GM23338 (cell line): ENCODE results near the gene CDKN2A. TPM values are rescaled to one million over a fixed set of nuclear protein-coding genes. Genes with fewer than 3 reads are reported as not detected.

ENCODE experiments used
- ATAC-seq: fragments of 200-7000 bp; cut with Tn5 transposase; 3 replicates; pipeline ENCODE4 v1.9.1; 2020
- DNase-seq: peaks from one replicate; pipeline ENCODE4 v3.0.0-alpha.2; 2015; ENCODE audit warnings: low spot score
- H2AFZ ChIP-seq: fragments of 200-600 bp; sonication (generic); 2 replicates; pipeline ENCODE4 v1.8.0; 2016; ENCODE audit warnings: antibody characterized with exemption, mild to moderate bottlenecking, moderate library complexity
- H3F3A ChIP-seq: fragments of 200-600 bp; sonication (generic); replicated peaks from 2 replicates; pipeline ENCODE4 v1.8.0; 2017; ENCODE audit warnings: antibody characterized with exemption, mixed run types, low read depth
- H3K27ac ChIP-seq: fragments of 200-600 bp; sonication (generic); 2 replicates; pipeline ENCODE4 v1.6.1; 2016; ENCODE audit warnings: low read depth
- H3K27me3 ChIP-seq: fragments of 200-600 bp; sonication (generic); 2 replicates; pipeline ENCODE4 v1.8.0; 2016; ENCODE audit warnings: mild to moderate bottlenecking, mixed run types, moderate library complexity; ENCODE audit not compliant: insufficient read depth
- H3K36me3 ChIP-seq: fragments of 200-600 bp; sonication (generic); 2 replicates; pipeline ENCODE4 v1.8.0; 2016; ENCODE audit warnings: mild to moderate bottlenecking; ENCODE audit not compliant: insufficient read depth
- H3K4me1 ChIP-seq: fragments of 200-600 bp; sonication (generic); 2 replicates; pipeline ENCODE4 v1.8.0; 2016; ENCODE audit warnings: mild to moderate bottlenecking, moderate library complexity; ENCODE audit not compliant: insufficient read depth
- H3K4me2 ChIP-seq: fragments of 200-600 bp; sonication (generic); 2 replicates; pipeline ENCODE4 v1.7.1; 2017; ENCODE audit warnings: mixed run types
- H3K4me3 ChIP-seq: fragments of 200-600 bp; sonication (generic); 2 replicates; pipeline ENCODE4 v1.6.1; 2016; ENCODE audit warnings: mixed run types
- H3K79me2 ChIP-seq: fragments of 200-600 bp; sonication (generic); replicated peaks from 2 replicates; pipeline ENCODE4 v1.8.0; 2017; ENCODE audit warnings: mild to moderate bottlenecking; ENCODE audit not compliant: insufficient read depth
- H3K9me2 ChIP-seq: fragments of 200-600 bp; sonication (generic); 2 replicates; pipeline ENCODE4 v1.8.0; 2017; ENCODE audit not compliant: insufficient read depth
- H4K20me1 ChIP-seq: fragments of 200-600 bp; sonication (generic); replicated peaks from 2 replicates; pipeline ENCODE4 v1.8.0; 2017; ENCODE audit warnings: mild to moderate bottlenecking; ENCODE audit not compliant: insufficient read depth
- H3K27ac Mint-ChIP-seq: 2 replicates; pipeline ENCODE4 v1.8.0; 2020; ENCODE audit warnings: inconsistent platforms, mild to moderate bottlenecking, moderate library complexity, mixed read lengths
- H3K27me3 Mint-ChIP-seq: 3 replicates; pipeline ENCODE4 v1.8.0; 2022; ENCODE audit warnings: low read depth, mild to moderate bottlenecking, moderate library complexity, mixed read lengths, inconsistent platforms; ENCODE audit not compliant: insufficient read depth, poor library complexity
- H3K36me3 Mint-ChIP-seq: 3 replicates; pipeline ENCODE4 v1.8.0; 2021; ENCODE audit warnings: low read depth, mild to moderate bottlenecking, inconsistent platforms, moderate library complexity, mixed read lengths
- H3K4me1 Mint-ChIP-seq: 3 replicates; pipeline ENCODE4 v1.8.0; 2020; ENCODE audit warnings: mild to moderate bottlenecking, inconsistent platforms, mixed read lengths
- H3K4me3 Mint-ChIP-seq: 3 replicates; pipeline ENCODE4 v1.8.0; 2021; ENCODE audit warnings: moderate library complexity, mild to moderate bottlenecking, inconsistent platforms, mixed read lengths
- H3K9me3 Mint-ChIP-seq: 3 replicates; pipeline ENCODE4 v1.8.0; 2020; ENCODE audit warnings: moderate library complexity, mild to moderate bottlenecking, inconsistent platforms, mixed read lengths
- CREB1 ChIP-seq: fragments of 250-450 bp; sonication (Bioruptor Pico); IDR thresholded peaks from 2 replicates; pipeline ENCODE4 v1.5.0; 2020; ENCODE audit warnings: low read depth, mild to moderate bottlenecking, moderate library complexity
- EZH2 ChIP-seq: fragments of 200-600 bp; sonication (generic); IDR thresholded peaks from one replicate; pipeline ENCODE4 v1.8.0; 2017; ENCODE audit warnings: antibody characterized with exemption, mild to moderate bottlenecking, low read depth; ENCODE audit not compliant: unreplicated experiment
- NANOG ChIP-seq: IDR thresholded peaks from 2 replicates; pipeline ENCODE4 v1.6.1; 2016; ENCODE audit warnings: antibody characterized with exemption, borderline replicate concordance
- POLR2AphosphoS5 ChIP-seq: IDR thresholded peaks from 2 replicates; pipeline ENCODE4 v1.6.1; 2016; ENCODE audit warnings: antibody characterized with exemption, low read depth
- STAT1 ChIP-seq: IDR thresholded peaks from one replicate; pipeline ENCODE4 v1.6.1; 2016; ENCODE audit warnings: antibody characterized with exemption; ENCODE audit not compliant: unreplicated experiment
- ZNF114 ChIP-seq: fragments of 250-450 bp; sonication (Bioruptor Pico); IDR thresholded peaks from 2 replicates; pipeline ENCODE4 v1.5.0; 2020; ENCODE audit warnings: mild to moderate bottlenecking, moderate library complexity
- ZNF331 ChIP-seq: fragments of 250-450 bp; sonication (Bioruptor Pico); IDR thresholded peaks from 2 replicates; pipeline ENCODE4 v1.5.0; 2020; ENCODE audit warnings: low read depth, mild to moderate bottlenecking, moderate library complexity
- polyA plus RNA-seq: library from polyadenylated mRNA; unstranded; fragments of >200 nt; fragmentation: Nextera tagmentation; extraction: Ambion mirVana; gene quantifications from 2 replicates; pipeline ENCODE4 v1.2.1, GENCODE V29; 2016
- total RNA-seq: library from RNA; depleted of rRNA; stranded (reverse); fragments of >200 nt; shearing (Covaris generic); gene quantifications from 2 replicates; pipeline ENCODE4 v1.2.3, GENCODE V29; 2014
- TF ChIP-seq, protein P1 (sequence below): IDR thresholded peaks from 2 replicates; pipeline ENCODE4 v1.6.1; 2016; ENCODE audit warnings: antibody characterized with exemption
- TF ChIP-seq, protein P2 (sequence below): IDR thresholded peaks from one replicate; pipeline ENCODE4 v1.6.1; 2018; ENCODE audit warnings: antibody characterized with exemption; ENCODE audit not compliant: unreplicated experiment
- TF ChIP-seq, protein P3 (sequence below): fragments of 250-450 bp; sonication (Bioruptor Pico); IDR thresholded peaks from 2 replicates; pipeline ENCODE4 v1.5.0; 2020; ENCODE audit warnings: mild to moderate bottlenecking, moderate library complexity

CDKN2A gene
- total and polyA plus RNA-seq, 2 experiments from 2014 or later = 0.87 to 2.7 TPM

DNA sequence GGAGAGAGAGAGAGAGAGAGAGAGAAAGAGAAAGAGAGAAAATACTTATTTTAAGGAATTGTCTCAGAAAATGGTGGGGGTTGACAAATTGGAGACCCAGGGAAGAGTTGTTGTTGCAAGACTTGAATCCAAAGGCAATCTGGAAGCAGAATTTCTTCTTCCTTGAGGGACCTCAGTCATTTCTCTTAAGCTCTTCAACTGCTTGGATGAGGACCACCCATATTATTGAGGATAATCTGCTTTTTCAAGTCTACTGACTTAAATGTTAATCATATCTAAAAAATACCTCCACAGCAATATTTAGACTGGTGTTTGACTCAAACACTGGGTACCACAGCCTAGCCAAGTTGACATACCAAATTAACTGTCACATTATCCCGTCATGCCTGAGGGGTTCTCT, 3.3 kb upstream of the CDKN2A start:
- Histone ChIP-seq H3K9me2 (no peaks in the 10 kb centered on the region), H3K79me2 (no peaks in the 10 kb centered on the region)

More for the DNA sequence above, 3.3 kb upstream of the CDKN2A start:
- H3F3A ChIP-seq = peaks cover 14% of the 10 kb centered on the region; the same call in 1 of the 2 replicates
- no peaks in the 10 kb centered on the region for H3K36me3 ChIP-seq
- TF ChIP-seq EZH2 (no peak), ZNF331 (CRISPR knock-in tag) (no peak), POLR2AphosphoS5 (no peak), ZNF114 (CRISPR knock-in tag) (no peak), NANOG (no peak), CREB1 (CRISPR knock-in tag) (no peak), STAT1 (no peak)
- TF ChIP-seq, protein P1, sequence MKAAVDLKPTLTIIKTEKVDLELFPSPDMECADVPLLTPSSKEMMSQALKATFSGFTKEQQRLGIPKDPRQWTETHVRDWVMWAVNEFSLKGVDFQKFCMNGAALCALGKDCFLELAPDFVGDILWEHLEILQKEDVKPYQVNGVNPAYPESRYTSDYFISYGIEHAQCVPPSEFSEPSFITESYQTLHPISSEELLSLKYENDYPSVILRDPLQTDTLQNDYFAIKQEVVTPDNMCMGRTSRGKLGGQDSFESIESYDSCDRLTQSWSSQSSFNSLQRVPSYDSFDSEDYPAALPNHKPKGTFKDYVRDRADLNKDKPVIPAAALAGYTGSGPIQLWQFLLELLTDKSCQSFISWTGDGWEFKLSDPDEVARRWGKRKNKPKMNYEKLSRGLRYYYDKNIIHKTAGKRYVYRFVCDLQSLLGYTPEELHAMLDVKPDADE = no peak
- TF ChIP-seq, protein P2, sequence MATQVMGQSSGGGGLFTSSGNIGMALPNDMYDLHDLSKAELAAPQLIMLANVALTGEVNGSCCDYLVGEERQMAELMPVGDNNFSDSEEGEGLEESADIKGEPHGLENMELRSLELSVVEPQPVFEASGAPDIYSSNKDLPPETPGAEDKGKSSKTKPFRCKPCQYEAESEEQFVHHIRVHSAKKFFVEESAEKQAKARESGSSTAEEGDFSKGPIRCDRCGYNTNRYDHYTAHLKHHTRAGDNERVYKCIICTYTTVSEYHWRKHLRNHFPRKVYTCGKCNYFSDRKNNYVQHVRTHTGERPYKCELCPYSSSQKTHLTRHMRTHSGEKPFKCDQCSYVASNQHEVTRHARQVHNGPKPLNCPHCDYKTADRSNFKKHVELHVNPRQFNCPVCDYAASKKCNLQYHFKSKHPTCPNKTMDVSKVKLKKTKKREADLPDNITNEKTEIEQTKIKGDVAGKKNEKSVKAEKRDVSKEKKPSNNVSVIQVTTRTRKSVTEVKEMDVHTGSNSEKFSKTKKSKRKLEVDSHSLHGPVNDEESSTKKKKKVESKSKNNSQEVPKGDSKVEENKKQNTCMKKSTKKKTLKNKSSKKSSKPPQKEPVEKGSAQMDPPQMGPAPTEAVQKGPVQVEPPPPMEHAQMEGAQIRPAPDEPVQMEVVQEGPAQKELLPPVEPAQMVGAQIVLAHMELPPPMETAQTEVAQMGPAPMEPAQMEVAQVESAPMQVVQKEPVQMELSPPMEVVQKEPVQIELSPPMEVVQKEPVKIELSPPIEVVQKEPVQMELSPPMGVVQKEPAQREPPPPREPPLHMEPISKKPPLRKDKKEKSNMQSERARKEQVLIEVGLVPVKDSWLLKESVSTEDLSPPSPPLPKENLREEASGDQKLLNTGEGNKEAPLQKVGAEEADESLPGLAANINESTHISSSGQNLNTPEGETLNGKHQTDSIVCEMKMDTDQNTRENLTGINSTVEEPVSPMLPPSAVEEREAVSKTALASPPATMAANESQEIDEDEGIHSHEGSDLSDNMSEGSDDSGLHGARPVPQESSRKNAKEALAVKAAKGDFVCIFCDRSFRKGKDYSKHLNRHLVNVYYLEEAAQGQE = no peak
- TF ChIP-seq, protein P3, sequence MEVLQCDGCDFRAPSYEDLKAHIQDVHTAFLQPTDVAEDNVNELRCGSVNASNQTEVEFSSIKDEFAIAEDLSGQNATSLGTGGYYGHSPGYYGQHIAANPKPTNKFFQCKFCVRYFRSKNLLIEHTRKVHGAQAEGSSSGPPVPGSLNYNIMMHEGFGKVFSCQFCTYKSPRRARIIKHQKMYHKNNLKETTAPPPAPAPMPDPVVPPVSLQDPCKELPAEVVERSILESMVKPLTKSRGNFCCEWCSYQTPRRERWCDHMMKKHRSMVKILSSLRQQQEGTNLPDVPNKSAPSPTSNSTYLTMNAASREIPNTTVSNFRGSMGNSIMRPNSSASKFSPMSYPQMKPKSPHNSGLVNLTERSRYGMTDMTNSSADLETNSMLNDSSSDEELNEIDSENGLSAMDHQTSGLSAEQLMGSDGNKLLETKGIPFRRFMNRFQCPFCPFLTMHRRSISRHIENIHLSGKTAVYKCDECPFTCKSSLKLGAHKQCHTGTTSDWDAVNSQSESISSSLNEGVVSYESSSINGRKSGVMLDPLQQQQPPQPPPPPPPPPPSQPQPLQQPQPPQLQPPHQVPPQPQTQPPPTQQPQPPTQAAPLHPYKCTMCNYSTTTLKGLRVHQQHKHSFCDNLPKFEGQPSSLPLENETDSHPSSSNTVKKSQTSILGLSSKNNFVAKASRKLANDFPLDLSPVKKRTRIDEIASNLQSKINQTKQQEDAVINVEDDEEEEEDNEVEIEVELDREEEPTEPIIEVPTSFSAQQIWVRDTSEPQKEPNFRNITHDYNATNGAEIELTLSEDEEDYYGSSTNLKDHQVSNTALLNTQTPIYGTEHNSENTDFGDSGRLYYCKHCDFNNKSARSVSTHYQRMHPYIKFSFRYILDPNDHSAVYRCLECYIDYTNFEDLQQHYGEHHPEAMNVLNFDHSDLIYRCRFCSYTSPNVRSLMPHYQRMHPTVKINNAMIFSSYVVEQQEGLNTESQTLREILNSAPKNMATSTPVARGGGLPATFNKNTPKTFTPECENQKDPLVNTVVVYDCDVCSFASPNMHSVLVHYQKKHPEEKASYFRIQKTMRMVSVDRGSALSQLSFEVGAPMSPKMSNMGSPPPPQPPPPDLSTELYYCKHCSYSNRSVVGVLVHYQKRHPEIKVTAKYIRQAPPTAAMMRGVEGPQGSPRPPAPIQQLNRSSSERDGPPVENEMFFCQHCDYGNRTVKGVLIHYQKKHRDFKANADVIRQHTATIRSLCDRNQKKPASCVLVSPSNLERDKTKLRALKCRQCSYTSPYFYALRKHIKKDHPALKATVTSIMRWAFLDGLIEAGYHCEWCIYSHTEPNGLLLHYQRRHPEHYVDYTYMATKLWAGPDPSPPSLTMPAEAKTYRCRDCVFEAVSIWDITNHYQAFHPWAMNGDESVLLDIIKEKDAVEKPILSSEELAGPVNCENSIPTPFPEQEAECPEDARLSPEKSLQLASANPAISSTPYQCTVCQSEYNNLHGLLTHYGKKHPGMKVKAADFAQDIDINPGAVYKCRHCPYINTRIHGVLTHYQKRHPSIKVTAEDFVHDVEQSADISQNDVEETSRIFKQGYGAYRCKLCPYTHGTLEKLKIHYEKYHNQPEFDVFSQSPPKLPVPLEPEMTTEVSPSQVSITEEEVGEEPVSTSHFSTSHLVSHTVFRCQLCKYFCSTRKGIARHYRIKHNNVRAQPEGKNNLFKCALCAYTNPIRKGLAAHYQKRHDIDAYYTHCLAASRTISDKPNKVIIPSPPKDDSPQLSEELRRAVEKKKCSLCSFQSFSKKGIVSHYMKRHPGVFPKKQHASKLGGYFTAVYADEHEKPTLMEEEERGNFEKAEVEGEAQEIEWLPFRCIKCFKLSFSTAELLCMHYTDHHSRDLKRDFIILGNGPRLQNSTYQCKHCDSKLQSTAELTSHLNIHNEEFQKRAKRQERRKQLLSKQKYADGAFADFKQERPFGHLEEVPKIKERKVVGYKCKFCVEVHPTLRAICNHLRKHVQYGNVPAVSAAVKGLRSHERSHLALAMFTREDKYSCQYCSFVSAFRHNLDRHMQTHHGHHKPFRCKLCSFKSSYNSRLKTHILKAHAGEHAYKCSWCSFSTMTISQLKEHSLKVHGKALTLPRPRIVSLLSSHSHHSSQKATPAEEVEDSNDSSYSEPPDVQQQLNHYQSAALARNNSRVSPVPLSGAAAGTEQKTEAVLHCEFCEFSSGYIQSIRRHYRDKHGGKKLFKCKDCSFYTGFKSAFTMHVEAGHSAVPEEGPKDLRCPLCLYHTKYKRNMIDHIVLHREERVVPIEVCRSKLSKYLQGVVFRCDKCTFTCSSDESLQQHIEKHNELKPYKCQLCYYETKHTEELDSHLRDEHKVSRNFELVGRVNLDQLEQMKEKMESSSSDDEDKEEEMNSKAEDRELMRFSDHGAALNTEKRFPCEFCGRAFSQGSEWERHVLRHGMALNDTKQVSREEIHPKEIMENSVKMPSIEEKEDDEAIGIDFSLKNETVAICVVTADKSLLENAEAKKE = no peak
- Mint-ChIP-seq H3K27ac (no peak overlapping the region), H3K4me1 (peaks cover 35% of the 10 kb centered on the region), H3K9me3 (0 out of 3 replicates have a peak, but pooled peaks cover 3% of the 10 kb centered on the region), H3K4me3 (no peak overlapping the region), H3K36me3 (no peaks in the 10 kb centered on the region), H3K27me3 (peaks cover 72% of the 10 kb centered on the region)
- ATAC-seq (no peak), DNase-seq (no peak)
- H2AFZ ChIP-seq = no peak overlapping the region
- peak overlapping the region; percentile 93 for H3K4me2 ChIP-seq
- no peaks in the 10 kb centered on the region for H4K20me1 ChIP-seq
- H3K27ac ChIP-seq = no peak overlapping the region
- H3K4me1 ChIP-seq = peaks cover 44% of the 10 kb centered on the region
- H3K4me3 ChIP-seq = no peak overlapping the region
- peaks cover 92% of the 10 kb centered on the region for H3K27me3 ChIP-seq
